BLaER1 treated with 17β-estradiol and CSF1 and Interleukin-3, amounts not matched to agents 10 nM and 100 nM (cell line): ENCODE data around the gene TAF6L.
A peak's percentile ranks its signal among the peaks of the same experiment; 100 is the strongest.
"Not testable (repeated sequence)": the region's sequence is repeated elsewhere in the genome, so short reads cannot be mapped to it uniquely, and the experiment has no call there.

ENCODE experiments used
- H3K27ac ChIP-seq, 11 experiments: shearing (Covaris generic); formaldehyde crosslinking; 2 replicates each; pipeline ENCODE4 v1.8.1; 2022
- H3K27me3 ChIP-seq, 11 experiments: shearing (Covaris generic); formaldehyde crosslinking; 2 replicates each; pipeline ENCODE4 v1.8.1; 2022
- H3K36me3 ChIP-seq, 11 experiments: shearing (Covaris generic); formaldehyde crosslinking; 2 replicates each; pipeline ENCODE4 v1.8.1; 2022
- H3K4me1 ChIP-seq, 10 experiments: shearing (Covaris generic); formaldehyde crosslinking; 2 replicates each; pipeline ENCODE4 v1.8.1; 2022
- H3K4me2 ChIP-seq, 11 experiments: shearing (Covaris generic); formaldehyde crosslinking; 2 replicates each; pipeline ENCODE4 v1.8.1; 2022
- H3K4me3 ChIP-seq, 10 experiments: shearing (Covaris generic); formaldehyde crosslinking; 2 replicates each; pipeline ENCODE4 v1.8.1; 2022
- H3K9ac ChIP-seq, 11 experiments: shearing (Covaris generic); formaldehyde crosslinking; 2 replicates each; pipeline ENCODE4 v1.8.1; 2022
- H3K9me3 ChIP-seq, 11 experiments: shearing (Covaris generic); formaldehyde crosslinking; replicated peaks in 1 of 11; 2 replicates each; pipeline ENCODE4 v1.8.1; 2022
- H4K20me1 ChIP-seq, 11 experiments: shearing (Covaris generic); formaldehyde crosslinking; 2 replicates each; pipeline ENCODE4 v1.8.1; 2022
- Cebpa-rat ChIP-seq, 11 experiments: shearing (Covaris generic); IDR thresholded peaks; 2 replicates each; pipeline ENCODE4 v1.8.1; 2022

The TAF6L gene

DNA sequence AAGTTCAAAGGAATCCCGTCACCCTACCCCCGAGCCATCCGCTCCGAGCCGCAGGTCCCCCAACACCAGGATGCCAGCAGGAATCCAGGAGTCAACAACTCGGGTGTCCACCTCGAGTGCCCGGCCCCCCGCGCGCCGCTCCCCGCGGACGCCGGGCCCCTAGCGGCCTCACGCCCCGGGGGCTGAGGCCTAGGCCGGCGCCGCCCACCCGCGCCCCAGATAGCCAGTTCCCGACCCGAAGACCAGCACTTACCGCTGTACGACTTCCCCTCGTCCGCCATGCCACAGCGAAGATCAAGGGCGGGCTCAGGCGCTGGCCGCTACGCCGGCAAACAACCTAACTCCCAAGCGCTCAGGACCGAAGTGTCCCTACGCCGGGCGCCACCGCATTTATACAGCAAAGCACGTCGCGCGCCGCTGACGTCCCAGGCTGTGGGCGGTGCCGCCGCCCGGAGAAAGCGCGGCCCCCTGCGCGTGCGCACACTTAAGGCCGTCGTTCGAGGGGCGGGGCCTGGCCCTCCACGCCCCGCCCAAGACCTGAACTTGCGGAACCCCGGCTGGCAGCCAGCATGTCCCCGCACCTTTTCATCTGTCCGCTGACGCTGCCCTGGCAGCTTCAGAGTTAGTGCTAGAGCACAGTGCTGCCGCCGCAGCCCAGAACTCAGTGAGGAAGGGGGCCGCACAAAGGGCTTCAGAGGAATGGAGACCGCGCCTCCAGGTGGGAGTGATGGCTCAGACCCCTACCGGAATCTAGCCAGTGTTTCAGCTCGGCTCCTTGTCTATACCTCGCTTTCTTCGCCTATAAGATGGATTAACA is 34.1 kb downstream of the TAF6L start, which contains the start of gene NXF1:
TSS of gene NXF1 (minus strand) at position 365 of the 817 bp plus-strand sequence. CDS start at position 281, 84 bp downstream.
- Histone ChIP-seq H3K36me3 (peaks cover 34 to 46% (median 38%) of the 10 kb centered on the region in 11 experiments), H3K27me3 (no peaks in the 10 kb centered on the region), H3K9ac (peak within 1 kb of the TSS; percentile 88 to 97 (median 93)), H3K4me2 (peak within 1 kb of the TSS; percentile 87 to 98 (median 96)), H3K9me3 (no peaks in the 10 kb centered on the region), H3K4me1 (peaks cover 38 to 69% (median 50%) of the 10 kb centered on the region in 10 experiments), H3K27ac (peak within 1 kb of the TSS; percentile 79 to 92 (median 87)), H3K4me3 (peak within 1 kb of the TSS; percentile 86 to 99 (median 90)), H4K20me1 (peaks cover 6 to 49% (median 48%) of the 10 kb centered on the region in 11 experiments; a peak in 20 of 22 replicates)
- TF ChIP-seq Cebpa-rat (IDR thresholded peaks at IDR 0.05) = no peak

DNA sequence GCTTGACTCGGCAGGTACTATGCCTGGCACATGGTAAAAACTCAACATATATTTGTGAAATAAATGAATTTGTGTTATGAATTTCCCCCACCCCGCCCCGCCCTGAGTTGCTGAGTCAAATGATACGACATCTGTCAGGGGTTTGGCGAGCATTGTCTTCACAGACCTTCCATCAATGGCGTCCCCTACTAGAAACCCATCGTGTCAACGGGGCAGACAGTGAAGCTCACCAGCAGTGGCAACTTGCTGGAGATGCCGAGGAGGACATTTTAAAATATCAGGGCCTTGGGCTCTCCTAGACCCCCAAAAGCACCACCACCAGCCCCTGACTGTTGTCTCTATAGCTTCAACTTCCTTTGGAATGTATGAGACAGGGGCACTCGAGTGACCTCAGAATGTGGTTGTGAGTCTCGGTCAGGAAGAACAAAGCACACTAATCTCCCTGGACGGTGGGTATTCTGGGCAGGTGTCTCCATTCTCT is 34.8 kb downstream of the TAF6L start:
- Histone ChIP-seq H3K36me3 (peaks cover 27 to 38% (median 30%) of the 10 kb centered on the region in 11 experiments), H3K4me3 (peak overlapping the region; percentile 86 to 99 (median 90)), H3K27ac (peak overlapping the region; percentile 39 to 92 (median 87); a peak in 21 of 22 replicates), H4K20me1 (peaks cover 6 to 42% (median 41%) of the 10 kb centered on the region in 11 experiments; a peak in 20 of 22 replicates), H3K4me1 (peaks cover 38 to 67% (median 50%) of the 10 kb centered on the region in 10 experiments), H3K9me3 (no peaks in the 10 kb centered on the region), H3K27me3 (no peaks in the 10 kb centered on the region), H3K4me2 (peak overlapping the region; percentile 81 to 97 (median 95)), H3K9ac (peak overlapping the region; percentile 72 to 97 (median 93))
- no peak for TF ChIP-seq Cebpa-rat (IDR thresholded peaks at IDR 0.05)

DNA sequence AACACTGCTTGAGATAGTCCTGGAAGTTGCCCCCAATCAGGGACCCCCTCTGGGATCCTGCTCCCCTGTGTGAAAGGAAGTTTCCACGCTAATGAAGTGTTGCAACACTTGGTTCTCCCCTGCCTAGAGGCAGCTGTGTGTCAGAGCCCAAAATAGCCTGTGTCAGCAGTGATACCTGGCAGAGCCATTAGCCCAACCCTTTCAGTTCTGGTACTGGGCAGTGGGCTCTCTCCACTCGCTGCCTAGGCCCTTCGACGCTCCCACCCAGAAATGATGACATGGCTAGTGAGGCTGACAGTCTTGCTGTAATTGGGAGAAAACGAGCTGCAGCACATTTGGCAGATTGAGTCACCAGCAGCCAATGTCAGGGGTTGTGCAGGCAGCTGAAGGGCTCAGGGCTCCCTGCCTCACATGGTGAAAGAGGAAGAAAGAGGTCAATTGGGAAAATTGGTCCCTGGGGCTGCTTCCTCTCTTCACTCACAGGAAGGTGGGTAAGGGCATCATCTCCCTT is 35.5 kb downstream of the TAF6L start:
- peak in 9 of 11 experiments; percentile 31 to 91 (median 70); a peak in 15 of 22 replicates for TF ChIP-seq Cebpa-rat (IDR thresholded peaks at IDR 0.05)
- H3K27me3 ChIP-seq = no peaks in the 10 kb centered on the region
- H3K4me1 ChIP-seq = peaks cover 38 to 67% (median 50%) of the 10 kb centered on the region in 10 experiments
- H3K27ac ChIP-seq = peak overlapping the region; percentile 24 to 92 (median 87); a peak in 21 of 22 replicates
- H3K9me3 ChIP-seq = no peaks in the 10 kb centered on the region
- H4K20me1 ChIP-seq = peaks cover 6 to 35% (median 34%) of the 10 kb centered on the region in 11 experiments; a peak in 20 of 22 replicates
- H3K9ac ChIP-seq = peak overlapping the region; percentile 23 to 97 (median 93); a peak in 21 of 22 replicates
- peaks cover 20 to 32% (median 24%) of the 10 kb centered on the region in 11 experiments for H3K36me3 ChIP-seq
- H3K4me3 ChIP-seq = peak overlapping the region in 9 of 10 experiments; percentile 86 to 99 (median 90); a peak in 15 of 20 replicates
- peak overlapping the region; percentile 81 to 97 (median 95) for H3K4me2 ChIP-seq

DNA sequence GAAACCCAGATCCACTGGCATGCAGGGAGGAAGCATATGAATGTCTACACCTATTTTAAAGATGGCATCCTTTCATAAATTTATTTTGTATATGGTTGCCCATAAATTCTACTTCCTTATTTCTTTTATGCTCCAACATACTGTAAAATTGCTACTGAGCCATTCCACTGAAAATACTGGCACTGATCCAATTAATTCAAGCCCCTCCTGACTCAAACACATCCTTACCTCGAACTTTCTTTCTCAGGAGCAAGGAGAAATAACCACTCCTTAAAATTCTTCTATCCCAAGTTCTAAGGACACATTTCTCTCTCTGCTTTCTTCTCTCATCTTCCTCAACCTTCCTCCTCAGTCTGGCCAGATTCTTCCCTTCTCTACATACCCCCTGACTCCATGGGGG is 39.6 kb downstream of the TAF6L start:
- TF ChIP-seq Cebpa-rat (IDR thresholded peaks at IDR 0.05) = no peak
- no peaks in the 10 kb centered on the region for H3K27me3 ChIP-seq
- peaks cover 18 to 35% (median 24%) of the 10 kb centered on the region in 11 experiments for H3K36me3 ChIP-seq
- no peak overlapping the region for H3K4me3 ChIP-seq
- no peaks in the 10 kb centered on the region for H3K9me3 ChIP-seq
- no peak overlapping the region for H3K4me2 ChIP-seq
- peaks cover 27 to 43% (median 30%) of the 10 kb centered on the region in 10 experiments for H3K4me1 ChIP-seq
- peak overlapping the region in 2 of 11 experiments; percentile 9 to 32; a peak in 2 of 22 replicates for H3K27ac ChIP-seq
- H3K9ac ChIP-seq = no peak overlapping the region
- H4K20me1 ChIP-seq = no peaks in the 10 kb centered on the region

DNA sequence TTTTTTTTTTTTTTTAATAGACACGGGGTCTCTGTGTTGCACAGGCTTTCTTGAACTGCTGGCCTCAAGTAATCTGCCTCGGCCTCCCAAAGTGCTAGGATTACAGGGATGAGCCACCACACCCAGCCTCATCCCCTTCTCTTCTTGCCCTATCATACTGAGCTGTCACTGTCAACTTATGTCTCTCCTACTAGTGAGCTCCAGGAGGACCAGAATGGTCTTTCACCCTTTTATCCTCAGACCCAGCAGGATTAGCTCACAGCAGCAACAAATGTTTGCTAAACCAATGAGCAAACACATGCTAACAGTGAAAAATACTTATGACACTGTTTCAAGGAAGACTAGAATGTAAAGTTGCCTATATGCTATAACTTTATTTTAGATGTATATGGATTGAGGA is 40.5 kb downstream of the TAF6L start:
- TF ChIP-seq Cebpa-rat (IDR thresholded peaks at IDR 0.05) = no peak
- Histone ChIP-seq H4K20me1 (no peaks in the 10 kb centered on the region), H3K27me3 (no peaks in the 10 kb centered on the region), H3K27ac (peak overlapping the region in 1 of 11 experiments; percentile 9; a peak in 1 of 22 replicates), H3K4me3 (no peak overlapping the region), H3K4me2 (no peak overlapping the region), H3K36me3 (peaks cover 27 to 44% (median 31%) of the 10 kb centered on the region in 11 experiments), H3K9ac (no peak overlapping the region), H3K9me3 (no peaks in the 10 kb centered on the region), H3K4me1 (peaks cover 18 to 42% (median 24%) of the 10 kb centered on the region in 10 experiments)

DNA sequence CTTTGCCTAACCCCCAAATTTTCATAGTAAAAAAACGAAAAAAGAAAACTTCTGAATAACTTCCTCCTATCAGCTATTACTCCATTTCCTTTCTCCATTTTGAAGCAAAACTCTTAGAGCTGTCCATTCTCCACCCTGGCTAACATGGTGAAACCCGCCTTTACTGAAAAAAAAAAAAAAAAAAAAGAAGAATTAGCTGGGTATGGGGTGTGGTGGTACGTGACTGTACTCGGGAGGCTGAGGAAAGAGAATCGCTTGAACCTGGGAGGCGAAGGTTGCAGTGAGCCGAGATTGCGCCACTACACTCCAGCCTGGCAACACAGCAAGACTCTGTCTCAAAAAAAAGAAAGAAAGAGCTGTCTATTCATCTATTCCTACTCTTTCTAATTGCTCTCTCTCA is 45.4 kb downstream of the TAF6L start:
- H3K9ac ChIP-seq = peak overlapping the region in 6 of 11 experiments; percentile 7 to 46 (median 23); a peak in 6 of 22 replicates
- H3K9me3 ChIP-seq = no peaks in the 10 kb centered on the region
- no peak for TF ChIP-seq Cebpa-rat (IDR thresholded peaks at IDR 0.05)
- H3K4me2 ChIP-seq = peak overlapping the region in 4 of 11 experiments; percentile 16 to 53 (median 40); a peak in 9 of 22 replicates
- no peaks in the 10 kb centered on the region for H3K27me3 ChIP-seq
- H3K36me3 ChIP-seq = peaks cover 71 to 93% (median 77%) of the 10 kb centered on the region in 11 experiments
- no peak overlapping the region for H3K4me3 ChIP-seq
- peaks cover 0 to 30% (median 5%) of the 10 kb centered on the region in 10 experiments; a peak in 10 of 20 replicates for H3K4me1 ChIP-seq
- H4K20me1 ChIP-seq = no peaks in the 10 kb centered on the region
- H3K27ac ChIP-seq = peak overlapping the region in 5 of 11 experiments; percentile 27 to 64 (median 36); a peak in 8 of 22 replicates

DNA sequence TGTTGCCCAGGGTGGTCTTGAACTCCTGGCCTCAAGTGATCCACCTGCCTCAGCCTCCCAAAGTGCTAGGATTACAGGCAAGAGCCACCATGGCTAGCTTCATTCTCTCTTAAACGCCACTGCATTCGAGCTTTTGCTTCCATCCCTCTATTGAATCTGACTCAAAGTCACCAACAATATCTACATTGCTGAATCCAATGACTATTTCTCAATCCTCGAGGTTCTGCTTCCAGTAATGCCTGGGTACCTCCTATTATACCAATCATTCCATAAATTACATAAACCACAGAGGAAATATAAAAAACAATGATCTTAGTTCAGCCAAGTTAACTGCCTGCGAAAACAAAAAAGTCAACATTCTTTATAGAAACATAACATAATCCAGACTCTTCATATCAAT is 45.9 kb downstream of the TAF6L start:
- H3K27me3 ChIP-seq = no peaks in the 10 kb centered on the region
- H3K4me1 ChIP-seq = peaks cover 0 to 29% (median 5%) of the 10 kb centered on the region in 10 experiments; a peak in 10 of 20 replicates
- peaks cover 76 to 99% (median 82%) of the 10 kb centered on the region in 11 experiments for H3K36me3 ChIP-seq
- H3K4me2 ChIP-seq = peak overlapping the region in 4 of 11 experiments; percentile 16 to 53 (median 40); a peak in 7 of 22 replicates
- no peaks in the 10 kb centered on the region for H3K9me3 ChIP-seq
- no peak overlapping the region for H3K4me3 ChIP-seq
- H4K20me1 ChIP-seq = no peaks in the 10 kb centered on the region
- H3K9ac ChIP-seq = peak overlapping the region in 4 of 11 experiments; percentile 11 to 48 (median 40); a peak in 5 of 22 replicates
- H3K27ac ChIP-seq = peak overlapping the region in 3 of 11 experiments; percentile 34 to 64 (median 56); a peak in 5 of 22 replicates
- no peak for TF ChIP-seq Cebpa-rat (IDR thresholded peaks at IDR 0.05)

DNA sequence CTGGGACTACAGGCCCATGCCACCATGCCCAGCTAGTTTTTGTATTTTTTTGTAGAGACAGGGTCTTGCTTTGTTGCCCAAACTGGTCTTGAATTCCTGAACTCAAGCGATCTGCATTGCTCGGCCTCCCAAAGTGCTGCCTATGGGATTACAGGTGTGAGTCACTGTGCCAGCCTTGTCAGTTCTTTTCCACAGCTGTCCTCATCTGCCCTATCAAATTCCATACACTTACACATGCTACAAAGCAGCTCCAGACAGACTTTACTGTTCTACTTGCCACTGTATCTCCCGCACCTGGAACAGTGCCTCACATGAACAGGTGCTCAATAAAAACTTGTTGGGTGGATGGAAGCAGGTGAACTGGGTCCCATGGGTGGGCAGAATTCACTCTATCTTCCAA is 52.5 kb downstream of the TAF6L start:
- Histone ChIP-seq H3K36me3 (peaks cover 92 to 100% (median 97%) of the 10 kb centered on the region in 11 experiments), H3K27me3 (no peaks in the 10 kb centered on the region), H3K27ac (no peak overlapping the region), H4K20me1 (peaks cover 0 to 17% (median 1%) of the 10 kb centered on the region in 11 experiments; a peak in 8 of 22 replicates), H3K4me1 (peaks cover 0 to 8% (median 0%) of the 10 kb centered on the region in 10 experiments; a peak in 2 of 20 replicates), H3K9ac (no peak overlapping the region), H3K4me3 (no peak overlapping the region), H3K9me3 (no peaks in the 10 kb centered on the region), H3K4me2 (no peak overlapping the region)
- TF ChIP-seq Cebpa-rat (IDR thresholded peaks at IDR 0.05) = no peak

DNA sequence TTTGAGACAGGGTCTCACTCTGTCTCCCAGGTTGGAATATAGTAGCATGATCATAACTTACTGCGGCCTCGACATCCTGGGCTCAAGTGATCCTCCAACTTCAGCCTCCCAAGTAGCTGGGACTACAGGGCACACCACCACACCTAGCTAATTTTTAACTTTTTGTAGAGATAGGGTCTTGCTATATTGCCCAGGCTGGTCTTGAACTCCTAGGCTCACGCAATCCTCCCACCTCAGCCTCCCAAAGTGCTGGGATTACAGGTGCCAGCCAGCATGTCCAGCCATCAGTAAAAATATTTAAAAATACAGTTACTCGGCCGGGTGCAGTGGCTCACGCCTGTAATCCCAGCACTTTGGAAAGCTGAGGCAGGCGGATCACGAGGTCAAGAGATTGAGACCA is 56.9 kb downstream of the TAF6L start:
- H3K4me2 ChIP-seq, H3K27ac ChIP-seq, H3K4me3 ChIP-seq, H3K27me3 ChIP-seq, H3K9me3 ChIP-seq: not testable (repeated sequence)
- Histone ChIP-seq H3K9ac (peak overlapping the region in 2 of 11 experiments; percentile 26 to 27; a peak in 1 of 22 replicates), H3K4me1 (peaks cover 19 to 28% (median 23%) of the 10 kb centered on the region in 10 experiments), H3K36me3 (peaks cover 58 to 77% (median 67%) of the 10 kb centered on the region in 11 experiments), H4K20me1 (peaks cover 6 to 50% (median 27%) of the 10 kb centered on the region in 11 experiments; a peak in 16 of 22 replicates)
